Astrocyte (in vitro differentiated cells and primary cell): ENCODE measurements around the gene HOXB4. TPM values are rescaled to one million over a fixed set of nuclear protein-coding genes. Genes with fewer than 3 reads are reported as not detected.

Experiments used
- DNase-seq: peaks from one replicate; pipeline ENCODE4 v3.0.0-alpha.2; 2010; ENCODE audit warnings: low read depth
- FAIRE-seq: peaks from 2 replicates; lab custom pipeline; 2011; peaks lifted over from hg19 to GRCh38; lab: Jason Lieb, UNC
- H2AFZ ChIP-seq: 2 replicates; pipeline ENCODE4 v1.6.0; 2012; ENCODE audit warnings: low read depth, low read length, inconsistent platforms
- H3K27ac ChIP-seq: 2 replicates; pipeline ENCODE4 v1.5.1; 2011; ENCODE audit warnings: low read depth, low read length, inconsistent platforms
- H3K27me3 ChIP-seq: 2 replicates; pipeline ENCODE4 v1.6.0; 2011; ENCODE audit warnings: low read length, inconsistent platforms; ENCODE audit not compliant: insufficient read depth
- H3K36me3 ChIP-seq: 2 replicates; pipeline ENCODE4 v1.5.1; 2011; ENCODE audit warnings: low read length, inconsistent platforms; ENCODE audit not compliant: insufficient read depth
- H3K4me1 ChIP-seq: 2 replicates; pipeline ENCODE4 v1.5.1; 2011; ENCODE audit warnings: low read length, inconsistent platforms; ENCODE audit not compliant: insufficient read depth
- H3K4me2 ChIP-seq: 2 replicates; pipeline ENCODE4 v1.6.0; 2012; ENCODE audit warnings: low read length, inconsistent platforms
- H3K4me3 ChIP-seq: 2 replicates; pipeline ENCODE4 v1.5.1; 2011; ENCODE audit warnings: low read depth, mild to moderate bottlenecking, low read length, inconsistent platforms; ENCODE audit not compliant: insufficient read depth
- H3K79me2 ChIP-seq: 2 replicates; pipeline ENCODE4 v1.6.0; 2012; ENCODE audit warnings: mild to moderate bottlenecking, low read length, inconsistent platforms; ENCODE audit not compliant: insufficient read depth
- H3K9ac ChIP-seq: 2 replicates; pipeline ENCODE4 v1.6.0; 2012; ENCODE audit warnings: mild to moderate bottlenecking, low read length, inconsistent platforms
- H3K9me3 ChIP-seq: 2 replicates; pipeline ENCODE4 v1.5.1; 2012; ENCODE audit warnings: low read depth, mild to moderate bottlenecking, low read length, inconsistent platforms; ENCODE audit not compliant: insufficient read depth
- H4K20me1 ChIP-seq: 2 replicates; pipeline ENCODE4 v1.6.0; 2012; ENCODE audit warnings: low read length, inconsistent platforms; ENCODE audit not compliant: insufficient read depth
- H3K27ac Mint-ChIP-seq: one replicate; pipeline ENCODE4 v1.8.0; 2021; ENCODE audit warnings: mild to moderate bottlenecking, mixed read lengths; ENCODE audit not compliant: unreplicated experiment
- H3K27me3 Mint-ChIP-seq: one replicate; pipeline ENCODE4 v1.8.0; 2021; ENCODE audit warnings: low read depth, mixed read lengths; ENCODE audit not compliant: unreplicated experiment
- H3K36me3 Mint-ChIP-seq: one replicate; pipeline ENCODE4 v1.8.0; 2021; ENCODE audit warnings: low read depth, mixed read lengths; ENCODE audit not compliant: unreplicated experiment
- H3K4me1 Mint-ChIP-seq: one replicate; pipeline ENCODE4 v1.8.0; 2021; ENCODE audit warnings: low read depth, mixed read lengths; ENCODE audit not compliant: unreplicated experiment
- H3K4me3 Mint-ChIP-seq: one replicate; pipeline ENCODE4 v1.8.0; 2021; ENCODE audit warnings: mild to moderate bottlenecking, moderate library complexity, mixed read lengths; ENCODE audit not compliant: unreplicated experiment
- H3K9me3 Mint-ChIP-seq: one replicate; pipeline ENCODE4 v1.8.0; 2021; ENCODE audit warnings: mild to moderate bottlenecking, mixed read lengths; ENCODE audit not compliant: unreplicated experiment
- EZH2 ChIP-seq: IDR thresholded peaks from 2 replicates; pipeline ENCODE4 v1.6.1; 2012; ENCODE audit warnings: mild to moderate bottlenecking, low read length, inconsistent platforms; ENCODE audit not compliant: insufficient read depth
- total RNA-seq: library from RNA; stranded (reverse); gene quantifications from 2 replicates; pipeline ENCODE4 v1.2.1, GENCODE V29; 2021
- TF ChIP-seq, protein P1 (sequence below): IDR thresholded peaks from 2 replicates; pipeline ENCODE4 v1.5.1; 2011; ENCODE audit warnings: low read depth, mild to moderate bottlenecking, inconsistent platforms, low read length, moderate library complexity; ENCODE audit not compliant: insufficient read depth

The HOXB4 gene
- total RNA-seq, 1 donor from 2014 or later = not detected

DNA sequence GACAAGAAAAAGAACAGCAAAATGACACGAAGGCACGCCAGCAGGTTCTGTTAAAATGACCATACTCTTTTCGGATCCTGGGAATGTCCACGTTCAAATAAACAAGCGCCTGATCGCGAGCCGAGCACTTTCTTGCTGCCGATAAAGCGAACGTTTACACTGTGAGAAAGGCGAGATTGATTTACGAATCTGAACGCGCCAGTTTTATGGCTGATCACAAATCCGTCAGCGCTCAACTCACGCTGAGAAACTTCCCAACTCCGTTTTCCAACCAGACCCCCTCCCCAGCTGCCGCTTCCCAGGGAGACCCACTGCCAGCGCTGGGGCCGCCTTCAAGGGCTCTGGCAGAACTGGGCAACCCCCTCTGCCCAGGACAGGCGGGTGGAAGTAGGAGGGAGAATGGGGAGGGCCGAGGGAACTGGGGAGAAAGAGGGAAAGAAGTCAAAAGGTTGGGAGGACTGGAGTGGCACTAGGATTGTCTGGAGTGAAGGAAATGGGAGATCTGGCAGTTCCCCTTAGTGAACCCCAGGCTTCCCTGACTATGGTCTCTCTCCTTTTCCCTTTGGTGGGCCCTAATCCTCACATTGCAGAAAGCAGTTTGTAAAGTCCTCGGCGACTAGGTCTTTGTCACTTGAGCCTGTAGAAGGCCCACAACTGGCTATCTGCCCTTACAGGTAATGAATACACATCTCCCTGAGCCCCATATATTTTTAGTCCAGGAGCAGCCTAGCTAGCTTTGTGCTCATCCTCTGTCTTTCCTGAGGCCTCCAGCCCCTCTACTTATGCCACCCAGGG lies 6.9 kb downstream of the HOXB4 start:
- Histone ChIP-seq H3K36me3 (no peaks in the 10 kb centered on the region), H3K9ac (peak overlapping the region; percentile 82), H3K27me3 (peaks cover 96% of the 10 kb centered on the region), H3K9me3 (no peaks in the 10 kb centered on the region), H3K4me2 (peak overlapping the region; percentile 80), H3K27ac (peak overlapping the region; percentile 77), H2AFZ (no peak overlapping the region), H3K4me1 (peaks cover 34% of the 10 kb centered on the region), H3K4me3 (peak overlapping the region; percentile 19), H3K79me2 (peaks cover 88% of the 10 kb centered on the region), H4K20me1 (no peaks in the 10 kb centered on the region)
- TF ChIP-seq EZH2 = no peak
- TF ChIP-seq, protein P1, sequence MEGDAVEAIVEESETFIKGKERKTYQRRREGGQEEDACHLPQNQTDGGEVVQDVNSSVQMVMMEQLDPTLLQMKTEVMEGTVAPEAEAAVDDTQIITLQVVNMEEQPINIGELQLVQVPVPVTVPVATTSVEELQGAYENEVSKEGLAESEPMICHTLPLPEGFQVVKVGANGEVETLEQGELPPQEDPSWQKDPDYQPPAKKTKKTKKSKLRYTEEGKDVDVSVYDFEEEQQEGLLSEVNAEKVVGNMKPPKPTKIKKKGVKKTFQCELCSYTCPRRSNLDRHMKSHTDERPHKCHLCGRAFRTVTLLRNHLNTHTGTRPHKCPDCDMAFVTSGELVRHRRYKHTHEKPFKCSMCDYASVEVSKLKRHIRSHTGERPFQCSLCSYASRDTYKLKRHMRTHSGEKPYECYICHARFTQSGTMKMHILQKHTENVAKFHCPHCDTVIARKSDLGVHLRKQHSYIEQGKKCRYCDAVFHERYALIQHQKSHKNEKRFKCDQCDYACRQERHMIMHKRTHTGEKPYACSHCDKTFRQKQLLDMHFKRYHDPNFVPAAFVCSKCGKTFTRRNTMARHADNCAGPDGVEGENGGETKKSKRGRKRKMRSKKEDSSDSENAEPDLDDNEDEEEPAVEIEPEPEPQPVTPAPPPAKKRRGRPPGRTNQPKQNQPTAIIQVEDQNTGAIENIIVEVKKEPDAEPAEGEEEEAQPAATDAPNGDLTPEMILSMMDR = no peak
- Mint-ChIP-seq H3K4me3 (no peak overlapping the region), H3K9me3 (peaks cover 13% of the 10 kb centered on the region), H3K36me3 (no peaks in the 10 kb centered on the region), H3K27ac (no peak overlapping the region), H3K4me1 (no peaks in the 10 kb centered on the region), H3K27me3 (peaks cover 11% of the 10 kb centered on the region)
- DNase-seq (no peak), FAIRE-seq (no peak)

DNA sequence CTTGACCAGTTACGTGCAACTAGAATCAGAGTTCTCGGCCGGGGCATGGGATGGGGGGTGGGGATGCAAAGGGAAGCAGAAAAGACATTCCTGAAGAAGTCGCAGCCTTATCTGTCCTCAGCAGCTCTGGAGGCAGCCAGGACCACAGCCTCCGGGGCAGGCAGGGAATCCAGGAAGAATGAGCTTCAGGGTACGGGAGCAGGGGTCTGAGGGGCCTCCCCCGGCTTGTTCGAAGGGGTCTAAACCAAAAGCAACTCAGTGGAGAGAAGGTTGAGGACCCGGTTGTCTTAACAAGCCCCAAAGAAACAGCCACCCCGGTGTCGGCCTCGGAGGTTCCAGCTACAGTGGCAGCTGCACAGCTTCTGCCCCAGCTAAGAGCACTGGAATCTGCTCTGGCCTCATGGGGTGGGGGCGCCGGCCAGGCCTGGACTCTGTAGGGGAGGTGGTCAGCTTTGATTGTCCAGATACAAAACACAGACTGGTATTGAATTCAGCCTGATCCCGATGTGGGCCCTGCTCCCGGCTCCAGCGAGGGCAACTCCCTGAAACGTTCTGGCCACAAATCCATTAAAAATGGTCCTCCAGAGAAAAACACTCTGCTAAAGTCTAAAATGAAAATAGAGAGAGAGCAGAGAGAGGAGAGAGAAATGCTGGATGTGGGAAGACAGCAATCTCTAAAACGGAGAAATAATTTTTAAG lies 7.7 kb downstream of the HOXB4 start:
- Mint-ChIP-seq H3K27ac (no peak overlapping the region), H3K36me3 (no peaks in the 10 kb centered on the region), H3K4me3 (no peak overlapping the region), H3K27me3 (peaks cover 5% of the 10 kb centered on the region), H3K4me1 (no peaks in the 10 kb centered on the region), H3K9me3 (peaks cover 9% of the 10 kb centered on the region)
- TF ChIP-seq, protein P1 = no peak
- TF ChIP-seq EZH2 = peak; percentile 42
- H3K4me3 ChIP-seq = peak overlapping the region; percentile 19
- no peaks in the 10 kb centered on the region for H4K20me1 ChIP-seq
- H3K27me3 ChIP-seq = peaks cover 96% of the 10 kb centered on the region
- no peaks in the 10 kb centered on the region for H3K36me3 ChIP-seq
- H3K79me2 ChIP-seq = peaks cover 92% of the 10 kb centered on the region
- H2AFZ ChIP-seq = no peak overlapping the region
- H3K27ac ChIP-seq = peak overlapping the region; percentile 77
- peaks cover 31% of the 10 kb centered on the region for H3K4me1 ChIP-seq
- no peak for DNase-seq
- peak overlapping the region; percentile 82 for H3K9ac ChIP-seq
- no peaks in the 10 kb centered on the region for H3K9me3 ChIP-seq
- no peak for FAIRE-seq
- peak overlapping the region; percentile 80 for H3K4me2 ChIP-seq
